HEK293 (cell line): ENCODE measurements around the gene AKAP17A.

Experiments used
- CTCF ChIP-seq: fragments of 450-650 bp; formaldehyde crosslinking; IDR thresholded peaks from 2 replicates; pipeline ENCODE4 v1.5.1; 2016; ENCODE audit warnings: missing biosample characterization, missing genetic modification characterization
- KLF16 ChIP-seq: fragments of 450-650 bp; formaldehyde crosslinking; IDR thresholded peaks from 2 replicates; pipeline ENCODE4 v1.5.1; 2017; ENCODE audit warnings: missing biosample characterization, missing genetic modification characterization
- ZBTB21 ChIP-seq: fragments of 450-650 bp; formaldehyde crosslinking; IDR thresholded peaks from 2 replicates; pipeline ENCODE4 v1.5.1; 2017; ENCODE audit warnings: missing biosample characterization, missing genetic modification characterization
- ZBTB7A ChIP-seq: fragments of 450-650 bp; formaldehyde crosslinking; IDR thresholded peaks from 2 replicates; pipeline ENCODE4 v1.5.1; 2016; ENCODE audit warnings: low read depth, missing biosample characterization, missing genetic modification characterization
- ZFP3 ChIP-seq: fragments of 450-650 bp; formaldehyde crosslinking; IDR thresholded peaks from 2 replicates; pipeline ENCODE4 v1.5.1; 2016; ENCODE audit warnings: low read depth, missing biosample characterization, missing genetic modification characterization
- ZFP41 ChIP-seq: fragments of 450-650 bp; formaldehyde crosslinking; IDR thresholded peaks from 2 replicates; pipeline ENCODE4 v1.5.1; 2016; ENCODE audit warnings: missing biosample characterization, missing genetic modification characterization, borderline replicate concordance
- ZNF777 ChIP-seq: fragments of 450-650 bp; formaldehyde crosslinking; IDR thresholded peaks from 2 replicates; pipeline ENCODE4 v1.5.1; 2017; ENCODE audit warnings: missing biosample characterization, missing genetic modification characterization, borderline replicate concordance

GRCh38 chrX:1609311-1609710, 17.9 kb downstream of the AKAP17A start:
- no peak for TF ChIP-seq ZFP3 (tag by site-specific recombination)
- TF ChIP-seq ZBTB7A (tag by site-specific recombination), result no peak
- no peak for TF ChIP-seq ZNF777 (tag by site-specific recombination)
- no peak for TF ChIP-seq CTCF (tag by site-specific recombination)
- no peak for TF ChIP-seq KLF16 (tag by site-specific recombination)
- TF ChIP-seq ZFP41 (tag by site-specific recombination), result no peak
- TF ChIP-seq ZBTB21 (tag by site-specific recombination), result no peak
